Measurements from ENCODE around the gene IBA57. TPM values are rescaled to one million over a fixed set of nuclear protein-coding genes. Genes with fewer than 3 reads are reported as not detected.
"Not testable (repeated sequence)": the region's sequence is repeated elsewhere in the genome, so short reads cannot be mapped to it uniquely, and the experiment has no call there.

Gene IBA57
- polyA plus RNA-seq, 4 donors = 4.4 to 6.4 (median 5.2) TPM

- no peak for DNase-seq (ENCODE audit: low read depth in 4 of 4, low spot score in 3 of 4)
Observed at GRCh38 chr1:228184152-228184551, 18.5 kb downstream of the IBA57 start.

GRCh38 chr1:228185641-228185965 lies 20.0 kb downstream of the IBA57 start:
- DNase-seq (ENCODE audit: low read depth in 4 of 4, low spot score in 3 of 4) = no peak

DNA sequence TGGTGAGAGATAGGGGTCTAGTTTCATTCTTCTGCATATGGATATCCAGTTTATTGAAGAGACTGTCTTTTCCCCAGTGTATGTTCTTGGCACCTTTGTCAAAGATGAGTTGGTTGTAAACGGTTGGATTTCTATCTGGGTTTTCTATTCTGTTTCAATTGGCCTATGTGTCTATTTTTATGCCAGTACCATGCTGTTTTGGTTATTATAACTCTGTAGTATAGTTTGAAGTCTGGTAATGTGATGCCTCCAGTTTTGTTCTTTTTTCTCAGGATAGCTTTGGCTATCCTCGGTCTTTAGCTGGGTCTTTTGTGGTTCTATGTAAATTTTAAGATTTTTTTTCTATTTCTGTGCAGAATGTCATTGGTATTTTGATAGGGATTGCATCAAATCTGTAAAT lies 22.6 kb downstream of the IBA57 start:
- DNase-seq (ENCODE audit: low read depth in 4 of 4, low spot score in 3 of 4) = not testable (repeated sequence)

GRCh38 chr1:228190182-228190581 lies 24.6 kb downstream of the IBA57 start:
- DNase-seq (ENCODE audit: low read depth in 4 of 4, low spot score in 3 of 4) = no peak

DNA sequence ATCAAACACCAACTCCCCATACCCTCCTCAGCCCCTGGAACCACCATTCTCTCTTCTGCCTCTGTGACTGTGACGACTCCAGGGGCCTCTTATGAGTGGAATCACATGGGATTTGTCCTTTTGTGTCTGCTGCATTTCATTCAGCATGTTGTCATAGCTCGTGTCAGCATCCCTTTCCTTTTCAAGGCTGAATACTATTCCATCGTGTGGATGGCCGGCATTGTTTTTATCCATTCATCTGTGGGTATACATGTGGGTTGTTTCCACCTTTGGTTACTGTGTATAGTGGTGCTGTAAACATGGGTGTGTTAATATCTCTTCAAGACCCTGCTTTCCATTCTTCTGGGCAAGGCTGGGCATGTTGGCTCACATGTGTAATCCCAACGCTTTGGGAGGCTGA lies 25.2 kb downstream of the IBA57 start:
- no peak for DNase-seq (ENCODE audit: low read depth in 4 of 4, low spot score in 3 of 4)

GRCh38 chr1:228194436-228194835 lies 28.8 kb downstream of the IBA57 start:
- DNase-seq (ENCODE audit: low read depth in 4 of 4, low spot score in 3 of 4) = no peak

GRCh38 chr1:228194921-228195812 lies 29.6 kb downstream of the IBA57 start:
- DNase-seq (ENCODE audit: low read depth in 4 of 4, low spot score in 3 of 4) = no peak

- no peak for DNase-seq (ENCODE audit: low read depth in 4 of 4, low spot score in 3 of 4)
Observed at GRCh38 chr1:228197555-228198147, 32.0 kb downstream of the IBA57 start.

- no peak for DNase-seq (ENCODE audit: low read depth in 4 of 4, low spot score in 3 of 4)
Observed at GRCh38 chr1:228198977-228199590, 33.5 kb downstream of the IBA57 start.

- DNase-seq (ENCODE audit: low read depth in 4 of 4, low spot score in 3 of 4) = no peak
Observed at GRCh38 chr1:228204958-228205357, 39.4 kb downstream of the IBA57 start.

- no peak for DNase-seq (ENCODE audit: low read depth in 4 of 4, low spot score in 3 of 4)
Observed at GRCh38 chr1:228205526-228206436, 40.2 kb downstream of the IBA57 start.

GRCh38 chr1:228206582-228207351 lies 41.2 kb downstream of the IBA57 start:
- no peak for DNase-seq (ENCODE audit: low read depth in 4 of 4, low spot score in 3 of 4)

DNA sequence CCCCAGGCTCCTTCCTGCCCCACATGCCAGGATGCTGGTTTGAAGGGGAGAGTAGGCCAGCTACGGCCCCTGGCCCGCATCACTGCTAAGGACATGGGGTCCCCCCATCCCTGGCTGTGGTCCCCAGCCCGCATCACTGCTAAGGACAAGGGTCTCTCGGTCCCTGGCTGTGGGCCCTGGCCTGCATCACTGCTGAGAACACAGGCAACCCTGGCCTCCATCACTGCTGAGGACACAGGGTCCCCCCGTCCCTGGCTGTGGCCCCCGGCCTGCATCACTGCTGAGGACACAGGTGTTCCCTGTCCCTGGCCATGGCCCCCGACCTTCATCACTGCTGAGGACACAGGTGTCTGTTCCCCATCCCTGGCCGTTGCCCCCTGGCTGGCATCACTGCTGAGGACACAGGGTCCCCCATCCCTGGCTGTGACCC lies 41.8 kb downstream of the IBA57 start:
- DNase-seq (ENCODE audit: low read depth in 4 of 4, low spot score in 3 of 4) = no peak

DNA sequence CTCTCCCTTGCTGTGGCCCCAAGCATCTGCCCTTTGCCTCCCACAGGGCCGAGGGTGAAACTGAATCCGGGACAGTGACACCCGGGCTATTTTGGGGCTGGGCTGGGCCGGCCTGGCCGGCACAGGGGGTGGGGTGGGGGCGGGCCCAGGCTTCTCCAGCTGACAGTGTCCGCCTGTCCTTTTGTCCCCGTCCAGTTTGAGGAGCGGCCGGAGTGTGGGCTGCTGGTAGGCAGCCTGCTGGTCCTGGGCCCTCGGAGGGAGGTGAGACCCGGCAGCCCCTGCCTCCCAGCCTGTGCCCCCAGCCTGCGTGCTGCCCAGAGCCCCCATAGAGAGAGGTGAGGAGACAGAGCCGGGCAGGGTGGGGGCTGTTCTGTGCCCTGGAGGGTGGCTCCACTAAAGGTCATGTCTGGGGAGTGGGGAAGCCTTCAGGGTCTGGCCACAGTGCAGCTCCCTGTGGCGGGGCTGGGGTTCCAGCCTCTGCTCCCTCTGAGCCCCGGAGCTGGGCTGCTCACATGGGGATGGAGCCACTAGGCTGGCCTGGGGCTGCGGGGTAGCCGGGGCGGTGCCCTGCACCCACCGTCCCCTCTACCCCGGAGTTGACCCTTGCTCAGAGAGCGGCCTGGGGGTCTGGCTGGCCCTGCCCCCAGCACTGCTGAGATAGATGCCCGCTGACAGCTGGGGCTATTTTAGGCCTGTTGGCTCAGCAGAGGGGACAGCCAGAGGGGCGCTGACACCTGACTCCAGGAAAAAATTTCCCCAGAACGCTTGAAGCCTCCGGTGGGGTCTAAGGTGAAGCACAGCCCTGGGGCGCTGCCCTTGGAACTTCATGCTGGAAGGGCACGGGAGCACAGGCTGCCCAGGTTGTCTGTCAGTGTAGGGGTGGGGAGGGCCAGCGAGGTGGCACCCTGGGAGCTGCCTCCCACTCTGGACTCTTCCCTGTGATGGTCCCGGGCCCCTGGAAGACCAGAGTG lies 42.5 kb downstream of the IBA57 start, which contains the start of gene OBSCN:
Gene OBSCN, plus strand, starts transcription at position 194 of the 971 bp plus-strand sequence. CDS start 3,740 bp downstream, outside the sequence.
- DNase-seq (ENCODE audit: low read depth in 4 of 4, low spot score in 3 of 4) = no peak

GRCh38 chr1:228208831-228209551 lies 43.4 kb downstream of the IBA57 start:
- DNase-seq (ENCODE audit: low read depth in 4 of 4, low spot score in 3 of 4) = no peak

DNA sequence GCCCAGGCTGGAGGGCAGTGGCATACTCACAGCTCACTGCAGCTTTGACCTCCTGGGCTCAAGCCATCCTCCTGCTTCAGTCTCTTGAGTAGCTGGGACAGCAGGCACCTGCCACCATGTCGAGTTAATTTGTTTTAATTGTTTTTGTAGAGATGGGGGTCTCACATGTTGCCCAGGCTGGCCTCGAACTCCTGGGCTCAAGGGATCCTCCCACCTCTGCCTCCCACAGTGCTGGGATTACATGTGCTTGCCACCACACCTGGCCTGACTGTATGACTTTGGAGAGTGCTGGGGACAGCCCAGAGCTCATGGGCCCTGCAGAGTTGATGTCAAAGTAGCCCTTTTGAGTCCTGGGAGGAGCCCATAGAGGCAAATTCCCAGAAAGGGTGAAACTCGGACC lies 44.1 kb downstream of the IBA57 start:
- no peak for DNase-seq (ENCODE audit: low read depth in 4 of 4, low spot score in 3 of 4)

DNA sequence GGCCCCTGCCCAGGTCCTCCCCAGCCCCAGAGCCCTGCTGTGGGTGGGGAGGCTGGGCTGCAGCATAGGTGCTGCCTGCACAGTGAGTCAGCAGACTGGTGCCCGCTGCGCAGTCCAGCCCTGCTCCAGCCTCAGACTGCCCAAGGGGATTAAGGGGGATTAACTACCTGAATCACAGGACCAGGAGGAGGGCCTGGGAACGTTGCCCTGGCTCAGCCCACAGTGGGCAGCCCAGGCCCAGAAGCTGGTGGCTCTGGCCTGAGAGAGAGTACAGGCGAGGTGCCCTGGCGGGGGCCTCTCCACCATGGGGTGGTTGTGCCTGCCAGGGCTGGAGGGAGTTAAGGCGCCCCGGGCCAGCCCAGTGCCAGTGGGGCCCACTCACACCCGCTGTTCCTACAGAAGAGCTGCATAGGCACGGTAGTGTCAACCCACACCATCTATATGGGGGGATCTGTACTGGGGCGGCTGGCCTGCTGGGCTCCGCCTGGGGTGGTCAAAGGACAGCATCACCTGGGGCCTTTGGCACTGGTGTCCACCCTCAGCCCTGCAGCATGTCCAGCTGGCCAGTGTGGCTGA lies 44.6 kb downstream of the IBA57 start:
- no peak for DNase-seq (ENCODE audit: low read depth in 4 of 4, low spot score in 3 of 4)

Data from right renal pelvis (tissue), 4 donors.